Mesodermal cell (in vitro differentiated cells): ENCODE results near the gene RRBP1.

Source experiments
- H3K27ac ChIP-seq: 2 replicates; pipeline ENCODE4 v1.7.0; 2013; ENCODE audit warnings: mild to moderate bottlenecking, low read depth, low read length, moderate library complexity; ENCODE audit not compliant: severe bottlenecking
- H3K36me3 ChIP-seq: 2 replicates; pipeline ENCODE4 v1.7.1; 2013; ENCODE audit warnings: mild to moderate bottlenecking, low read length, moderate library complexity; ENCODE audit not compliant: control insufficient read depth, insufficient read depth
- H3K4me1 ChIP-seq: one replicate; pipeline ENCODE4 v1.7.1; 2013; ENCODE audit warnings: mild to moderate bottlenecking, low read length; ENCODE audit not compliant: insufficient read depth, control insufficient read depth, poor library complexity, severe bottlenecking
- H3K4me3 ChIP-seq: 2 replicates; pipeline ENCODE4 v1.7.0; 2013; ENCODE audit warnings: low read length, control low read depth, mild to moderate bottlenecking; ENCODE audit not compliant: insufficient read depth, poor library complexity, severe bottlenecking; ENCODE audit errors: extremely low read depth
- H3K9me3 ChIP-seq: 2 replicates; pipeline ENCODE4 v1.7.1; 2013; ENCODE audit warnings: mild to moderate bottlenecking, low read length, moderate library complexity; ENCODE audit not compliant: control insufficient read depth
- WGBS, 2 experiments: methylation state at CpG; one replicate each; pipeline ENCODE4 v1.1.5; 2013; ENCODE audit warnings: missing lambda C conversion rate in 2 of 2; ENCODE audit not compliant: insufficient coverage in 2 of 2; 5-methylcytosine and 5-hydroxymethylcytosine counted together

The RRBP1 gene

GRCh38 chr20:17566345-17566744, 115.7 kb downstream of the RRBP1 start:
- WGBS, 2 experiments: 93 to 100% methylated on average over 2 of the region's 3 CpGs
- no peak overlapping the region for H3K4me3 ChIP-seq
- peaks cover 17% of the 10 kb centered on the region for H3K4me1 ChIP-seq
- no peak overlapping the region for H3K27ac ChIP-seq
- H3K36me3 ChIP-seq: no peaks in the 10 kb centered on the region
- peaks cover 6% of the 10 kb centered on the region for H3K9me3 ChIP-seq

DNA sequence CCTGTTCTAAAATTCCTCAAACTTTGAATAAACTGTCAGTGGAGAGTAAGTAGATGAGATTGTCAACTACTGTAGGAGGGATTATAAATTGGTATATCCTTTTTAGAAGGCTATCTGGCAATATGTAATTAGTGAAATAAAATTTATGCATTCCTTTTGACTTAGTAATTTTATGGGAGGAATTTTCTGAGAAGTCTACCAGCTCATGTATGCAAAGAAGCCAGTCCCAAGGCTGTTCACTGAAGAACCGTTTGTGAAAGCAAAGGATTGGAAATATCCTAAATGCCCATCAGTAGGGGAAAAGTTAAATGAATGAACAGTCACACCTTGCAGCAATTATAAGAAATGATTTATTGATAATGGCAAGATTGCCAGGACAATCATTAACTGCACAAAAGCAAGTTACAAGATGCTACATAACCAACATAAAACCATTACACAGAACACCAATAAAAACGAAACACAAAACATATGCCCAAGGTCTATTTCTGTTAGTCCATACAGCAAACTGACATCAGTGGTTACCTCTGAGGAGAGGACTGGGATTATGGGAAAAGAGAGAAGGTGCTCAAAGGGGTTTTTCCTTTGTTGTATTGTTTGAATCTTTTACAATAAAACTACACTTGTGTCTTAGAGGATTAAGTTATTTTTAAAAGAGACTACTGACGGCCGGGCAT, 116.7 kb downstream of the RRBP1 start:
- Histone ChIP-seq H3K4me1 (peaks cover 17% of the 10 kb centered on the region), H3K27ac (no peak overlapping the region), H3K9me3 (peaks cover 6% of the 10 kb centered on the region), H3K4me3 (no peak overlapping the region), H3K36me3 (no peaks in the 10 kb centered on the region)
- 80 to 90% methylated on average over 1 of the region's 4 CpGs for WGBS, 2 experiments
